ENCODE measurements around the gene ERO1B.
"Not testable (repeated sequence)": the region's sequence is repeated elsewhere in the genome, so short reads cannot be mapped to it uniquely, and the experiment has no call there.

The ERO1B gene

DNA sequence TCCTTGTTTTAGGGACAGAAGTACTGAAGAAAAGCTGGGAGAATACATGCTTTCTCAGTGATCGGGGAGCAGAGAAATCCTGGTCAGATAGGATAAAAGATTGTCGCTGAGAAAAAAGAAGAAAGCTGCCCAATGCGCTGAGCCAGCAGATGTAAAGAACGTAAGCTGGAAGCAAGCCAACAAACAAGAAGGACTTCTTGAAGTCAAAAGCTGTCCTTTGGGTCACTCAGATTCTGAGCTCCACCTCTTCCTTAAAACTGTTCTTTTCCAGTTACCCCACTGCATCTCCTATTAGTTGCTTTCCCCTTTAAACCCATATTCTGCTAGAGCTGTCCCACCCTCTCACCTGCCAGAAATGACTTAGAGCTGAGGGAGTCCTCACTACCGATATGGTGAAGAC is 74.6 kb downstream of the ERO1B start:
- FAIRE-seq (no peak), DNase-seq (ENCODE audit: insufficient read length, low spot score) (no peak)
- TF ChIP-seq POLR2A (IDR thresholded peaks at IDR 0.05; ENCODE audit: low read depth, low read length): no peak

DNA sequence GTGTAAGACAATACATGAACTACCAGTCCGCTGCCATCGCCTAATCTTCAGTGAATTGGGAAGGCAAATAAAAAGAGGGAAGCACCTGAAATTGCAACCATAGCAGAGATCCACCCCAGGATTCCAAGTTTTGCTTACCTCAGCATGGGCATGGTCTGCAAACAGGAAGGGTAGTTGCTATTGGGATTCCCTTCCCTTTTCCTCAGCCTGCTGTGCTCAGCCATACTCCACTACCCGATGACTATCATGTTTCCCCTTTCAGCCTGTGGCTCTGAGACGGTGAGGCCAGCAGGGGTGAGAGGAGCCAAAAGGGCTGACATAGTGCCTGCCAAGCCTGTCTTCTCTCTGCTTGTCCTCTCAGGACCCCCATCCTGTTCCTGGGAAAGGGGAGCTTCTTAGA is 75.2 kb downstream of the ERO1B start:
- TF ChIP-seq POLR2A (IDR thresholded peaks at IDR 0.05; ENCODE audit: low read depth, low read length): no peak
- DNase-seq (ENCODE audit: insufficient read length, low spot score): no peak

DNA sequence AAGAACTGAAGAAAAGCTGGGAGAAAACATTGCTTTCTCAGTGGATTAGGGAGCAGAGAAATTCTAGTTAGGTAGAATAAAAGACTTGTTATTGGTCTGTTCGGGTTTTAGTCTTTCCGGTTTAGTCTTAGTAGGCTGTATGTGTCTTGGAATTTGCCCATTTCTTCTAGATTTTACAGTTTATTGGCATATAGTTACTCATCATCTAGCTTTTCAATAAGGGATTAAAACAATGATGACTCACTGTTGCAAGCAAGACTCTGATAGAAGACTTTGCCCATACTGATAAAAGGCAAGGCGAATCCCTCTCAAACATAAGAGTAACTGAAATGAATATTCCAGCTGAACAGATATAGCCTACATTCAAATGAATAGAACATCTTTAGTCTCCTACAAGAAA is 77.1 kb downstream of the ERO1B start:
- no peak for TF ChIP-seq POLR2A (IDR thresholded peaks at IDR 0.05; ENCODE audit: low read depth, low read length)
- no peak for DNase-seq (ENCODE audit: insufficient read length, low spot score)
- no peak for FAIRE-seq

More for the DNA sequence above, 75.2 kb downstream of the ERO1B start:
- FAIRE-seq: no peak

DNA sequence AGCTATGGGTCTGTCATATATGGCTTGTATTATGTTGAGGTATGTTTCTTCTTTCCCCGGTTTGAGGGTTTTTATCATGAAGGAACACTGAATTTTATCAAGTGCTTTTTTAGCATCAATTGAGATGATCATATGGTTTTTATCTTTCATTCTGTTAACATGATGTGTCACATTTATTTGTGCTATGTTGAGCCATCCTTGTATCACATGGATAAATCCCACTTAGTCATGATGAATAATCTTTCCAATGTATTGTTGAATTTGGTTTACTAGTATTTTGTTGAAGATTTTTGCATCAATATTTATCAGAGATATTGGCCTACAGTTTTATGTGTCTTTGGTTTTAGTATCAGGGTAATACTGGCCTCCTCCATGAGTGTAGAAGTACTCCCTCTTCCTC is 77.7 kb downstream of the ERO1B start:
- peak; percentile 81 for FAIRE-seq

DNA sequence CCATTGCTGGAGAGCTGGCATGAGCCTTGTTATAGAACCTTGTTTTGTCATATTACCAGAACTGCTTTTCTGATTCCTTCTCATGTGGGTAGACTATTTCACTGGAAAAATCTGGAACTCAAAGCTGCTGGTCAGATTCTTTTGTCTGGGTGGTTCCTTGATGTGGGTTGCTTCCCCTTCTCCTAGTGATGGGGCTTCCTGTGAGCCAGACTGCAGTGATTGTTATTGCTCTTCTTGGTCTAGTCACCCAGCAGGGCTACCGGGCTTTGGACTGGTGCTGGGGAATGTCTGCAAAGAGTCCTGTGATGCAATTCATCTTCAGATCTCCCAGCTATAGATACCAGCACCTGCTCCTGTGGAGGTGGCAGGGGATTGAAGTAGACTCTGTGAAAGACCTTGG is 80.0 kb downstream of the ERO1B start:
- DNase-seq (ENCODE audit: insufficient read length, low spot score) (no peak), FAIRE-seq (no peak)
- TF ChIP-seq POLR2A (IDR thresholded peaks at IDR 0.05; ENCODE audit: low read depth, low read length): no peak

More for the DNA sequence above, 77.7 kb downstream of the ERO1B start:
- no peak for TF ChIP-seq POLR2A (IDR thresholded peaks at IDR 0.05; ENCODE audit: low read depth, low read length)
- DNase-seq (ENCODE audit: insufficient read length, low spot score): no peak

DNA sequence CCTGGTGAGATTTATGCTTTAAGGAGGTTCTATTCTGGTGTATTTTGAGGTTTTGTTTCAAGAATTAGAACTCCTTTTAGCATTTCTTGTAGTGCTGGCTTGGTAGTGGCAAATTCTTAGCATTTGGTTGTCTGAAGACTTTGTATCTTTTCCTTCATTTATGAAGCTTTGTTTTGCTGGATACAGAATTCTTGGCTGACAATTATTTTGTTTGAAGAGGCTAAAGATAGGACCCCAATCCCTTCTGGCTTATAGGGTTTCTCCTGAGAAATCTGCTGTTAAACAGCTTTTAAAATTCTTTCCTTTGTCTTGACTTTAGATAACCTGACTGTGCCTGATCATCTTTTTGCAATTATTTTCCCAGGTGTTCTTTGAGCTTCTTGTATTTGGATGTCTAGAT is 80.8 kb downstream of the ERO1B start:
- TF ChIP-seq POLR2A (IDR thresholded peaks at IDR 0.05; ENCODE audit: low read depth, low read length): no peak
- DNase-seq (ENCODE audit: insufficient read length, low spot score) (no peak), FAIRE-seq (no peak)

DNA sequence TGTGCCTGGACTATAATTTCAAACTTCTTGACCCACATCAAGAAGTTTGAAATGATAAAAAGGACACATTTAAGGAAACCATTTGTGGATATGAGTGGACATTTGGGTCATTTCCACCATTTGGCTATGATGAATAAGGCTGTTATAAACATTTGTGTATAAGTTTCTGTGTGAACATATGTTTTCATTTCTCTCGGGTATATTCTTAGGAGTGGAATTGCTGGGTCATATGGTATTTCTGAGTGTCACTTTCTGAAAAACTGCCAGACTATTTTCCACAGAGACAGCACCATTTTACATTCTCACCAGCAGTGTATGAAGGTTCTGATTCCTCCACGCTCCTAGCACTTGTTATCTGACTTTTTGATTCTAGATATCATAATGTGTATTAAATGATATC is 88.6 kb downstream of the ERO1B start:
- no peak for TF ChIP-seq POLR2A (IDR thresholded peaks at IDR 0.05; ENCODE audit: low read depth, low read length)
- DNase-seq (ENCODE audit: insufficient read length, low spot score) (no peak), FAIRE-seq (no peak)

DNA sequence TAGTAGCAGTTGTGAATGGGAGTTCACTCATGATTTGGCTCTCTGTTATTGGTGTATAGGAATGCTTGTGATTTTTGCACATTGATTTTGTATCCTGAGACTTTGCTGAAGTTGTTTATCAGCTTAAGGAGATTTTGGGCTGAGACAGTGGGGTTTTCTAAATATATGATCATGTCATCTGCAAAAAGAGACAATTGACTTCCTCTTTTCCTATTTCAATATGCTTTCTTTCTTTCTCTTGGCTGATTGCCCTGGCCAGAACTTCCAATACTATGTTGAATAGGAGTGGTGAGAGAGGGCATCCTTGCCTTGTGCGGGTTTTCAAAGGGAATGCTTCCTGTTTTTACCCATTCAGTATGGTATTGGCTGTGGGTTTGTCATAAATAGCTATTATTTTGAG is 93.7 kb downstream of the ERO1B start:
- not testable (repeated sequence) for FAIRE-seq; DNase-seq (ENCODE audit: insufficient read length, low spot score)

DNA sequence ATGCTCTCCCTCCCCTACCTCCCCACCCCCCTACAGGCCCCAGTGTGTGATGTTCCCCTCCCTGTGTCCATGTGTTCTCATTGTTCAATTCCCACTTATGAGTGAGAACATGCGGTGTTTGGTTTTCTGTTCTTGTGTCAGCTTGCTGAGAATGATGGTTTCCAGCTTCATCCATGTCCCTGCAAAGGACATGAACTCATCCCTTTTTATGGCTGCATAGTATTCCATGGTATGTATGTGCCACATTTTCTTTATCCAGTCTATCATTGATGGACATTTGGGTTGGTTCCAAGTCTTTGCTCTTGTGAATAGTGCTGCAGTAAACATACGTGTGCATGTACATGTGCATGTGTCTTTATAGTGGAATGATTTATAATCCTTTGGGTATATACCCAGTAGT is 95.3 kb downstream of the ERO1B start:
- not testable (repeated sequence) for DNase-seq (ENCODE audit: insufficient read length, low spot score); FAIRE-seq

DNA sequence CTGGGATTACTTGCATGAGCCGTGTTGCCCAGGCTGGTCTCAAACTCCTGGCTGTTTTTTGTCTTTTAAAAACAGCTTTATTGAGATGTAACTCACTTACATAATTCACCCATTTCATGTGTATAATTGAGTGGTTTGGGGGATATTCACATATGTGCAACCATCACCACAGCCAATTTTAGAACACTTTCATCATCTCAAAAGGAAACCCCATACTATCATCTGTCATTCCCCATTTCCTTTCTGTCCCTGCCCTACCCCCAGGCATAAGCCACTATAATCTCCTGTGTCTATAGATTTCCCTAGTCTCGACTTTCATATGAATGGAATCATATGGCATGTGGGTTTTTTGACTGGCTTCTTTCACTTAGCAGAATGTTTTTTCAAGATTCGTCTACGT is 96.1 kb downstream of the ERO1B start:
- no peak for TF ChIP-seq POLR2A (IDR thresholded peaks at IDR 0.05; ENCODE audit: low read depth, low read length)
- FAIRE-seq (no peak), DNase-seq (ENCODE audit: insufficient read length, low spot score) (no peak)

DNA sequence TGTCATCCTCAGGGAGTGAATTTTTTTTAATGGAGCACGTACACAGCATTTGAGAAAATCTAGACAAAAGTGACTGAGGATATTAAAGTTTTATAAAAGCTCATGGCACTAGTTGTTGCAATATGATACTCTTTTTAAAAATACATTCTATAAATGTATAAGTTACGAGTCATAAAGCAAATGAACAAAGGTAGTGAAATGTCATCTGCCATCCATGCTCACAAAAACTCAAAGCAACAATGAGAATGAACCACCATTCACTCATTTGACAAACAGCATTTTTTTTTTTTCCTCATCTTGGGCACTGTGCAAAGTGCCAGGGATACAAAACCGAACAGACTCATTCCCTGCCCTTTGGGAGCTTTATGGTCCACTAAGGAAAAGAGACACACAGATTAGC is 100.7 kb downstream of the ERO1B start:
- DNase-seq (ENCODE audit: insufficient read length, low spot score) (no peak), FAIRE-seq (no peak)
- no peak for TF ChIP-seq POLR2A (IDR thresholded peaks at IDR 0.05; ENCODE audit: low read depth, low read length)

DNA sequence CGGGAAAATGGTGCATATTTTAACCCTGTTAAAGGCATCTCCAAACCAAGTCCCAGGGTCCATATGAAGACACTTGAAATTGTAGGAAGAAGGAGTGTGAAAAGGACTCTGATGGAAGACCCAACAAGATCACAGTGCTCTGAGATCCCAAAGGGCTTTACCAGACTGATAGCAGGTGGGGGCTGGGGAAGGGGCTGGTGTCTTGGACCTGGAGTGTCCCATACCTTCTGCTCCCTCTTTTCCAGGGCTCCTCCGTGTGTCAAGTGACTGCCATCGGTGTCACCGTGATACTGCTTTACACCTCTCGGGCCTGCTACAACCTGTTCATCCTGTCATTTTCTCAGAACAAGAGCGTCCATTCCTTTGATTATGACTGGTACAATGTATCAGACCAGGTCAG is 102.1 kb downstream of the ERO1B start:
- TF ChIP-seq POLR2A (IDR thresholded peaks at IDR 0.05; ENCODE audit: low read depth, low read length): no peak
- DNase-seq (ENCODE audit: insufficient read length, low spot score): no peak
- FAIRE-seq: no peak

DNA sequence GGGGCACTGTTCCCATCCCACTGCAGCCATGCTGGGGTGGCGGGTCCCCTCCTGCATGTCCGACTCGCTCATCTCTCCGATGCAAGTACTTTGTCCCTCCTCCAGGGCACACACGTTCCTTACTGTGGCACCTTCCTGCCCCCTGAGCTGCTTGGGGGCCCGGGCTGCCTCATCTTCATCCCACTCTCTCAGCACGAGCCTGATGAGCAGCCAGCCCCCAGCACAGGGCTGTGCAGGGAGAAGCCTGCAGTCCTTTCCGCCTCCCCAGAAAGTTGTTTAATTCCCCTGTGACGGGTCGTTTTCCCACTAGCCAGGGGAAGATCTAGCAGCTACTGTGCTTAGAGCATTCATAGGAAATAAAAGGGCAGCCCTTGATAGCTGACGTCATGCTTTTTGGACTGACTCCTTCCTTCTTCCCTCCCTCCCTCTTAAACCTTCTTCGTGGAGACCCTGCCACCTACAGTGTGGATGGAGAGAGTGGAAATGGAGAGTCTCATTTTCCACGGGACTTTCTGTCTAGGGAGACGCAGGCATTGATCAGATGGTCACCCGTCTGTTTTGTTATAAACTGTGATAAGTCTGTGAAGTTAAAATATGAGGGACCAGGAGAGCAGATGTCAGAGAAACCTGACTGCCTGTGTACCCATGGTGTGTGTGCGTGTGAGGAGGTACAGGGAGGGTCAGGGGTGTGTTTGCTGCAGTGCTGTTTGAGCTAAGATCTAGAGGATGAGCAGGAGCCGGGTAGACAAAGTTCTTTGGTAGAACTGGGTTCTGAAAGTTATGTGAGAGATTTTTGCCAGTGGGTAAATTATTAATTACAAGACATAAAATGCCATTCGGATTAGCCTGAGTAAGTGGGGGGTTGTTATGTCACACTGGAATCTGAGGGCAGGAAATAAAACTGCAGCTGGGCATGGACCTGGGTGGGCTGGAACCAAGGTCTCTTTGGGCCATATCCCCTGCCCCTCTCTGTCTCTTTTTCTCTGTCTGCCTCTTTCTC is 105.1 kb downstream of the ERO1B start:
- FAIRE-seq (no peak), DNase-seq (ENCODE audit: insufficient read length, low spot score) (no peak)
- TF ChIP-seq POLR2A (IDR thresholded peaks at IDR 0.05; ENCODE audit: low read depth, low read length): no peak

DNA sequence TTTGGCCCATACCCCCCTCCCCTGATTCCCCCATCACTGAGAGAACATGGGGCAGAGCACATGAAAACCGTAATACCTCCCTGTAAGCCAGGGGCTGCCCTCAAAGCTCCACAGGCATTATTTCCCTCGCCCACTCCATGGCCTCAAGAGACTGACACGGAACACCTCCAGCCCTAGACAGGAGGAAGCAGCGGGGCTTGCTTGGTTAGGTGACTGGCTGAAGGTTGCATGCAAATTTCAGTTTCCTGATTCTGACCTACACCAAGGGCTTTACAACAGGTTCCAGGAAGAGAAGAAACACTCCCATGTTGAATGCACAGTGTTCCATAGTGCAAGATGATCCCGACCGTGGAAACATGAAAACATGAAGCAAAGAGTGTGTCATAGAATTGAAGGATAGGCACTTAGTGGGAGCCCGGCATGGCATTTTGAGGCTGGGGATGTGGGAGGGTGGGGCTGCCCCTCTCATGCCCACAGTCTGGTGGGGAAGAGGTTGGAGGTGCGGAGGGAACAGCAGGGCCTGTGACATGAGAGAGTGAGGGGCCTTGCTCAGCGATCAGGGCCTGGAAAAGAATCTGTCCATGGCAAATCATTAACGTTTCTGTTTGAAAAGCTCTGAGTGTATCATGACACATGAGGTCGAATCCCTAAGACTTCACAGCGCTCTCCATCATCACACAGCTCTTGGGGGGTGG is 106.0 kb downstream of the ERO1B start:
- FAIRE-seq: no peak
- no peak for DNase-seq (ENCODE audit: insufficient read length, low spot score)
- TF ChIP-seq POLR2A (IDR thresholded peaks at IDR 0.05; ENCODE audit: low read depth, low read length): no peak
